ENCODE measurements around the gene NEURL1.

NEURL1 gene

DNA sequence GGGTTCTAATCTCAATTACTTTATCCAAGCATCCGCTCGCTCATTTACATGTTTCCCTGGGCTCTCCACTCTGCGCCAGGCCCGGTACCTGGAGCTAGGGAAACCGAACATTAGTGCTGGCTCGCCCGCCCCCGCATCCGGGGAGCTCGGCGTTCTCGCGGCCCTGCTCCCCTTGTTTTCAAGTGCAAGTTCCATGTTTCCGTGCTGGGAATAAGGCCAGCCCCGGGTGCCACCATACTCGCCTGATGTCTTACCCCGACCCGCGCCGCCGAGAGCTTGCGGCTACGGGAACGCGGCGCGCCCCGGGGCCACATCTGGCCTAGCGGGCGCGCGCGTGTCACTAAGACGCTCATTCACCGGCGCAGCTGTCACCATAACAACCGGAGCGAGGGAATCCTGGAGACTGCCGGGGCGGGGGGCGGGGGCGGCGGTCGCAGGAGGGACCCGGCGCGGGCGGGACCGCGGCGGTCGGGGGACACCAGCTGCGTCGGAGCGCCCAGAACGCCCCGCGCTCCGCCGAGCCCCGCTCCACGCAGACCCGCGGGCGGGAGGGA lies at the start of gene NEURL1:
Gene NEURL1 (plus strand): TSS at position 344 of the 554 bp plus-strand sequence. CDS start 683 bp downstream, outside the sequence.
- DNase-seq (ENCODE audit: low read depth in 2 of 2): no peak

- no peak for DNase-seq (ENCODE audit: low read depth in 2 of 2)
Observed at GRCh38 chr10:103444478-103444877, 49.0 kb upstream of the NEURL1 start.

DNA sequence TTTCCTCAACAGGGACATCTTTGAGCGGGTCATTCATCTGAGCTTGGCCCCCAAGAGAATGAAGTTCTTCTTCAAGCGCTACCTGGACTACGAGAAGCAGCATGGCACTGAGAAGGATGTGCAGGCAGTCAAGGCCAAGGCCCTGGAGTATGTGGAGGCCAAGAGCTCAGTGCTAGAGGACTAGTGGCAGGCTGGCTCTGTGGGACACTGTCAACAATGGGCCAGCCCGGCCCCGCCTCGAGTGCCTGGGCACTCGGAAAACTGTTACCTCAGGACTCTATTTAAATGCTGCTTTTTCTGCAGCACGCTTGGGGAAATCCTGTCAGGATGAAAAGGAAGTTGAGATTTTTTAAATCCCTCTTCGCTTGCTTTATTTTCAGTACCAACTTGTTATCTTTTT lies 48.1 kb upstream of the NEURL1 start:
- no peak for DNase-seq (ENCODE audit: low read depth in 2 of 2)

- DNase-seq (ENCODE audit: low read depth in 2 of 2): no peak
Observed at GRCh38 chr10:103445767-103446567, 47.5 kb upstream of the NEURL1 start.

- no peak for DNase-seq (ENCODE audit: low read depth in 2 of 2)
Observed at GRCh38 chr10:103447187-103447586, 46.3 kb upstream of the NEURL1 start.

DNA sequence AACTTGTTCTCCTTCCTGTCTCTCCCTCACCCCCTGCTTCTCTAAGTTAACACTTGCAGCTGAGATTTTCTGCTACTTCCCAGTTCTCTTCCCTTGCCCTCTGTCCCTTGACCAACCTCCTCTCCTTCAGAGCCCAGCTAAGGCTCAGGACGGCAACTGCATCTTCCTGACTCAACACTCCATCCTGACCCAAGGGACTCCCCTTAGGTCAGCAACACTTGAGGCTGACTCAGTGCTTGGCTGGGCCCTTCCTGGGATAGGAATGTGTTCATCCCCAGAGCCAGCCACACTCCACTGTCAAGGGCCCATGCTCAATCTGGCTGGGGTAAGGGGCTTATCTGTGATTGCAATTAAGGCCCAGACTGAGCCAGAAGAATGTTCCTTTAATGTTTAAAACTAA lies 44.8 kb upstream of the NEURL1 start:
- no peak for DNase-seq (ENCODE audit: low read depth in 2 of 2)

GRCh38 chr10:103449208-103450144 lies 44.0 kb upstream of the NEURL1 start:
- DNase-seq (ENCODE audit: low read depth in 2 of 2): no peak

GRCh38 chr10:103450201-103450695 lies 43.3 kb upstream of the NEURL1 start:
- no peak for DNase-seq (ENCODE audit: low read depth in 2 of 2)

GRCh38 chr10:103451091-103451813 lies 42.3 kb upstream of the NEURL1 start:
- peak; percentile 19 to 35 for DNase-seq (ENCODE audit: low read depth in 2 of 2)

GRCh38 chr10:103451831-103452505 lies 41.5 kb upstream of the NEURL1 start, which contains the start of gene CALHM2:
Gene CALHM2 (minus strand): TSS chr10:103452370. CDS start chr10:103449941, 2,429 bp downstream.
- peak; percentile 29 to 56 for DNase-seq (ENCODE audit: low read depth in 2 of 2)

GRCh38 chr10:103452506-103453230 lies 40.8 kb upstream of the NEURL1 start:
- DNase-seq (ENCODE audit: low read depth in 2 of 2): no peak

- no peak for DNase-seq (ENCODE audit: low read depth in 2 of 2)
Observed at GRCh38 chr10:103454026-103454425, 39.5 kb upstream of the NEURL1 start.

DNA sequence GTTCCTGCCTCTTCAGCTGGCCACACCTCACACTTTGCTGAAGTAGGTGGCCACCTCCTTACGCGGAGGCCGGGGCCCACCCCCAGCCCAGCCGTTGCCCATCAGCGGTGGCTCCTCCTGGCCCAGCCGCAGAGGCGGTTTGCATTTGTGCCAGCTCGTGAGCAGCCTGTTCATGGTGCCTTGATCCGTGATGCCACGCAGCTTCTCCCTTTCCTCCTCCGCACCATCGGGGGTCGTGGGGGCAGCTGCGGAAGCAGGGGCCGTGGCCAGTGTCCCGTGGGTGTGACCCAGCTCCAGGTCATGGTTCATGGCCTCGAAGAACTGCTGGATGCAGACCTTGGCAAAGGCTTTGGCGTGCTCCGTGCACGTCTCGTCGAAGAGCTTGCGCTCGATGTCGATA lies 38.3 kb upstream of the NEURL1 start:
- DNase-seq (ENCODE audit: low read depth in 2 of 2): no peak

DNA sequence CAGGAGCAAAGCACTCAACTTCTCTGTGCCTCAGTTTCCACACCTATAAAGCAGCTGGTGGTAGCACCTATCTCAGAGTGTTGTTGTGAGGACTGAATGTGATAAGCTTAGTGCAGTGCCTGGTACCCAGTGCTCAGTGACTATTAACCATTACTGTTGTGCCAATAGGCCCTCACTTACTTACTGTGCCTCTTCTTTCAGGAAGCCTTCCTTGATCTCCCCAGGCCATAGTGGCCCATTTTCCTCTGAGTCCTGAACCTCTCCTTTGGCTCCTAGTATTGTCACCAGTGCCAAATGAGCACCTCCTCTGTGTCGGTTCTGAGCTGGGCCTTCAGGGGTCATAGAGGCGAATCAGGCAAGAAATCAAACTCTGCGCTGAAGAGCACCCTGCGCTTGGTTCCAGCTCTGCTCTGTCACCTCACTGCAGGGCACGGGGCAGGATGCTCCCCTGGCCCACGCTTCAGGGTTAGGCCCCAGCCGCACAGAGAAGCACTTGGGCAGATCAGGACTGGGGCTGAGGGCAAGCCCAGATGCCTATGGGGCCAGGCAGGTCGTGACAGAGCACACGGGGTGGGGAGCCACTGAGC lies 37.3 kb upstream of the NEURL1 start:
- DNase-seq (ENCODE audit: low read depth in 2 of 2): no peak

GRCh38 chr10:103457176-103457712 lies 36.3 kb upstream of the NEURL1 start:
- DNase-seq (ENCODE audit: low read depth in 2 of 2): no peak

- no peak for DNase-seq (ENCODE audit: low read depth in 2 of 2)
Observed at GRCh38 chr10:103457896-103458583, 35.5 kb upstream of the NEURL1 start.

DNA sequence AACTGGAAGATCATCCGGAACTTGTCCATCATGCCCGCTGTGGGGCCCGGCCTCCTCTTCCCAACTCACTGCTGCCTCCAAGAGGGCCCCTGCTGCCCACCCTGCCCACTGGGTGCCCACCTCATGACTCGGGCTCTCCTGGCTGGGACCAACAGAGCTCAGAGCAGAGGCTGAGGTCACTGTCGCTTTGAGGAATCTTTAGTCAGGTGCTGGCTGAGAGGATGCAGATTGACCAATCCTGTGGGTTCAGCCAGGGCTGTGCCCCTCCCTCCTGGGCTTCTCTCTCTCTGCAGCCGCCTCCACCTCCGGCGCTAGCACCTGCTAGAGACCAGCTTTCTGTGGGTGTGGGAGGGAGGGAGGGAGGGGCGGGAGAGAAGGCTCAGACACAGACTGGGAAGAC lies 34.8 kb upstream of the NEURL1 start, which contains the start of gene CALHM1:
Gene CALHM1 (minus strand): TSS at position 181 of the 400 bp plus-strand sequence. CDS start 149 bp downstream, at position 32.
- DNase-seq (ENCODE audit: low read depth in 2 of 2): no peak

DNA sequence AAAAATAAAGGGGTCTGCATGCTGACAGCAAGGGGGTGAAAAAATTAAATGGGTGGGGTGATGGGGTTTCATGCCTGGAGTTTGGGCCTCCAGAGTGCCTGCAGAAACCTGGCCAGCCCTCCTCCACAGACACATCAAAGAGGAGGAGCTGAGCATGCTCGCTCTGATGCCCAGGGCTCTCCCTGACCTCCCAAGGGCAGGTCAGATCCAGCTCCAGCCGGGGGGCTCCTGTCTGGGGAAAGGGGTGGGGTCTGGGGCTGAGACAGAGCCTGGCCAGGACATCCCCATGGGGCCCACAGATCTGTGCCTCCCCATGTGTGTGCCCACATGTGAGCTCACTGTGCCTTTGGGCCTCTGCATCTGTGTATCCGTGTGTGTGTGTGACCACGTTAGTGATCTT lies 33.9 kb upstream of the NEURL1 start:
- no peak for DNase-seq (ENCODE audit: low read depth in 2 of 2)

DNA sequence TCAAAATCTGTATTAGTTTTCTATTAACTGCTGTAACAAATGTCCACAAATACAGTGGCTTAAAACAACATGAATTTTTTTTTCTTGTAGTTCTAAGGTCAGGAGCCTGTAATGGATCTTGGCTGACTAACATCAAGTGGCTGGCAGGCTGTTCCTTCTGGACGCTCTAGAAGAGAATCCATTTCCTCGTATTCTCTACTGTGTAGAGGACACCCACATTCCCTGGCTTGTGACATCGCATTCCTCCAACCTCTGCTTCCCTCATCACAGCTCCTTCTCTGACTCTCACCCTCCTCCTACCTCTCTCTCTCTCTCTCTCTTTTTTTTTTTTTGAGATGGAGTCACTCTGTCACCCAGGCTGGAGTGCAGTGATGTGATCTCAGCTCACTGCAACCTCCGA lies 30.0 kb upstream of the NEURL1 start:
- no peak for DNase-seq (ENCODE audit: low read depth in 2 of 2)

Measured in activated CD4-positive, alpha-beta T cell treated with anti-CD3 and anti-CD28 coated beads for 24 hours (primary cell).